Suprapubic skin (tissue), 4 donors: Measurements from ENCODE around the gene TRPV4. TPM values are rescaled to one million over a fixed set of nuclear protein-coding genes. Genes with fewer than 3 reads are reported as not detected.

ENCODE experiments used
- DNase-seq, 2 donors: peaks; one replicate each; pipeline ENCODE4 v3.0.0-alpha.2; 2019; ENCODE audit warnings: low spot score in 2 of 2
- H3K27ac ChIP-seq: fragments of 200-600 bp; sonication (generic); one replicate; pipeline ENCODE4 v1.5.1; 2019
- H3K27me3 ChIP-seq: fragments of 200-600 bp; sonication (generic); one replicate; pipeline ENCODE4 v1.5.1; 2019
- H3K36me3 ChIP-seq: fragments of 200-600 bp; sonication (generic); one replicate; pipeline ENCODE4 v1.5.1; 2019
- H3K4me1 ChIP-seq: fragments of 200-600 bp; sonication (generic); one replicate; pipeline ENCODE4 v1.5.1; 2019
- H3K4me3 ChIP-seq: fragments of 200-600 bp; sonication (generic); one replicate; pipeline ENCODE4 v1.5.1; 2019; ENCODE audit warnings: mild to moderate bottlenecking
- H3K9me3 ChIP-seq: fragments of 200-600 bp; sonication (generic); one replicate; pipeline ENCODE4 v1.5.1; 2019
- CTCF ChIP-seq, 2 donors: fragments of 200-600 bp in 1 of 2; fragments of 450-650 bp in 1 of 2; sonication (generic) in 1 of 2; IDR thresholded peaks; one replicate each; pipeline ENCODE4 v1.5.1; 2016 to 2019; ENCODE audit warnings: antibody characterized with exemption in 2 of 2, mild to moderate bottlenecking in 1 of 2, moderate library complexity in 1 of 2
- EP300 ChIP-seq: sonication (generic); formaldehyde crosslinking; IDR thresholded peaks from one replicate; pipeline ENCODE4 v1.6.1; 2017; ENCODE audit warnings: antibody characterized with exemption
- POLR2A ChIP-seq, 2 donors: fragments of 450-650 bp; IDR thresholded peaks; one replicate each; pipeline ENCODE4 v1.6.1; 2017; ENCODE audit warnings: antibody characterized with exemption in 2 of 2, mild to moderate bottlenecking in 2 of 2, moderate library complexity in 2 of 2
- POLR2AphosphoS5 ChIP-seq, 3 donors: sonication (generic); formaldehyde crosslinking; IDR thresholded peaks; one replicate each; pipeline ENCODE4 v1.6.1; 2017; ENCODE audit warnings: antibody characterized with exemption in 3 of 3
- WGBS: methylation state at CpG from one replicate; pipeline ENCODE4 v1.1.5; 2018; 5-methylcytosine and 5-hydroxymethylcytosine counted together
- total RNA-seq, 4 donors: library from RNA; depleted of rRNA; stranded (reverse); fragments of >200 nt; gene quantifications; one replicate each; pipeline ENCODE4 v1.1.0, GENCODE V29; 2016

TRPV4 gene
- total RNA-seq, 4 donors from 2014 or later, result 4.0 to 11.9 (median 5.4) TPM

- Histone ChIP-seq H3K27me3 (no peaks in the 10 kb centered on the region), H3K4me1 (peaks cover 7% of the 10 kb centered on the region), H3K27ac (no peak overlapping the region), H3K4me3 (peak overlapping the region; percentile 26), H3K9me3 (no peaks in the 10 kb centered on the region), H3K36me3 (no peaks in the 10 kb centered on the region)
- WGBS, result 12% methylated on average over 27 of the region's 30 CpGs
- TF ChIP-seq CTCF (IDR thresholded peaks at IDR 0.05), result peak; percentile 80 to 99
- TF ChIP-seq POLR2A (IDR thresholded peaks at IDR 0.05), result no peak
- DNase-seq, result peak; percentile 87 to 91
These were observed 12.0 kb upstream of the TRPV4 start for GRCh38 chr12:109844983-109845823.

DNA sequence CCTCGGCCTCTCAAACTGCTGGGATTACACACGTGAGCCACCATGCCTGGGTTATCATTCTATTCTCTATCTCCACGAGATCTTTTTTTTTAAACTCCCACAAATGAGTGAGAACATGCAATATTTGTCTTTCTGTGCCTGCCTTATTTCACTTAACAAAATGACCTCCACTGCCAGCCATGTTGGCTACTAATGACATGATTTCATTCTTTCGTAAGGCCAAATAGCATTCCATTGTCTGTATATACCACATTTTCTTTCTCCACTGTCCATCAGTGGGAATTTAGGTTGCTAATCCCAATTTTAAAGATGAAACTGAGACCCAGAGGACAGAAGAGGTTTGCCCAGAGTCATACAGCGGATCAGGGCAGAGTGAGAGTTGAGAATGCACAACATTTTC is 10.9 kb upstream of the TRPV4 start:
- TF ChIP-seq CTCF (IDR thresholded peaks at IDR 0.05), result no peak
- TF ChIP-seq POLR2A (IDR thresholded peaks at IDR 0.05), result no peak
- TF ChIP-seq POLR2AphosphoS5 (IDR thresholded peaks at IDR 0.05), result no peak
- TF ChIP-seq EP300, result no peak
- H3K4me1 ChIP-seq, result peaks cover 7% of the 10 kb centered on the region
- H3K9me3 ChIP-seq, result no peaks in the 10 kb centered on the region
- no peak overlapping the region for H3K4me3 ChIP-seq
- H3K27ac ChIP-seq, result no peak overlapping the region
- no peaks in the 10 kb centered on the region for H3K36me3 ChIP-seq
- WGBS, result 90% methylated on average over 5 of the region's 5 CpGs
- DNase-seq, result no peak
- H3K27me3 ChIP-seq, result no peaks in the 10 kb centered on the region

GRCh38 chr12:109842021-109842420 is 8.8 kb upstream of the TRPV4 start:
- DNase-seq, result no peak
- Histone ChIP-seq H3K36me3 (no peaks in the 10 kb centered on the region), H3K9me3 (no peaks in the 10 kb centered on the region), H3K4me3 (no peak overlapping the region), H3K27me3 (no peaks in the 10 kb centered on the region), H3K27ac (no peak overlapping the region), H3K4me1 (peaks cover 7% of the 10 kb centered on the region)
- TF ChIP-seq CTCF (IDR thresholded peaks at IDR 0.05) (no peak), EP300 (no peak), POLR2AphosphoS5 (IDR thresholded peaks at IDR 0.05) (no peak), POLR2A (IDR thresholded peaks at IDR 0.05) (no peak)
- WGBS, result 89% methylated on average over 5 of the region's 5 CpGs

DNA sequence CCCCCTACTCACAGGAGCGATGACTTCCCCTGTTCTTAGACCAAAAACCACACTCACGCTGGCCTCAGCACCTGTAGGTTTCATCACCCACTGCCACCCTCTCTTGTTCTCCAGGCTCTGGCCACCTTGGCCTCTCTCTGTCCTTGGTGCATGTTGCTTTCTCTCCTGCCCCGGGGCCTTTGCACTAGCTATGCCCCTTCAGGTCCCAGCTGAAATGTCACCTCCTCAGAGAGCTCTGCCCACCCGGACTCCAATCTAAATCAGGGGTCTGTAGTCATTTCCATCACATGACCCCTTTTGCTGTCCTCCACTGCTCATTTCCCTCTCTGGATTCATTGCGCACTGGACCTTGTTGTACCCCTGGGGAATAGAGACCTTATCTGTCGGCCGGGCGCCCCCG is 8.2 kb upstream of the TRPV4 start:
- no peaks in the 10 kb centered on the region for H3K27me3 ChIP-seq
- H3K4me1 ChIP-seq, result peaks cover 7% of the 10 kb centered on the region
- no peak overlapping the region for H3K4me3 ChIP-seq
- no peak overlapping the region for H3K27ac ChIP-seq
- no peak for DNase-seq
- no peaks in the 10 kb centered on the region for H3K9me3 ChIP-seq
- WGBS, result 86% methylated on average over 5 of the region's 9 CpGs
- H3K36me3 ChIP-seq, result no peaks in the 10 kb centered on the region
- TF ChIP-seq POLR2A (IDR thresholded peaks at IDR 0.05) (no peak), POLR2AphosphoS5 (IDR thresholded peaks at IDR 0.05) (no peak), CTCF (IDR thresholded peaks at IDR 0.05) (no peak), EP300 (no peak)

GRCh38 chr12:109840305-109841074 is 7.3 kb upstream of the TRPV4 start:
- Histone ChIP-seq H3K27ac (no peak overlapping the region), H3K4me1 (peaks cover 5% of the 10 kb centered on the region), H3K4me3 (no peak overlapping the region), H3K9me3 (no peaks in the 10 kb centered on the region), H3K27me3 (no peaks in the 10 kb centered on the region), H3K36me3 (no peaks in the 10 kb centered on the region)
- 67% methylated on average over 3 of the region's 7 CpGs for WGBS
- DNase-seq, result no peak
- TF ChIP-seq POLR2AphosphoS5 (IDR thresholded peaks at IDR 0.05) (no peak), POLR2A (IDR thresholded peaks at IDR 0.05) (no peak)
